Measurements from ENCODE around the gene ALPK1. TPM values are rescaled to one million over a fixed set of nuclear protein-coding genes. Genes with fewer than 3 reads are reported as not detected.
"Not testable (repeated sequence)": the region's sequence is repeated elsewhere in the genome, so short reads cannot be mapped to it uniquely, and the experiment has no call there.

ALPK1 gene
- total RNA-seq, 4 donors from 2014 or later = 12.1 to 23.7 (median 16.3) TPM

DNA sequence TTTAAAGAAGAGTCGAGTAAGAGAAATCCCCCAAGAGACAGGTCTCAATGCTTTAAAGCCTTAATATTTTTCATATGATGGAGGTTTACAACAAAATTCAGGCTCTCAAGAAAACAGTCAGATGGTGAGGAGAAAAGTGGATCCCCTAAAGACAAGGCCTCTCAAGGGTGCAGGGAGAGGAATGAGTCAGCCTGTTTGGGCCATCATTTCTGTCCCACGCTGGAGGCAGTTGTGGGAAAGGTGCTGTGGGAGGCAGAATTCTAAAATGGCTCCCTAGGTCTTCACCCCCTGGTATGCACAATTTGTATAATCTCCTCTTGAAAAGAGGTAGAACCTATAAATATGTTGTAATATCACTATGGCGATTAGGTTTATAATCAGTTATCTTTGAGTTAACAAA, 6.8 kb upstream of the ALPK1 start:
- Histone ChIP-seq H3K36me3 (no peaks in the 10 kb centered on the region), H3K27ac (no peak overlapping the region), H3K9me3 (no peaks in the 10 kb centered on the region), H3K4me1 (peaks cover 0 to 8% (median 0%) of the 10 kb centered on the region in 3 donors), H3K4me3 (no peak overlapping the region), H3K27me3 (no peaks in the 10 kb centered on the region)
- no peak for ATAC-seq
- 70 to 82% methylated on average over 2 to 3 of the region's 3 CpGs for WGBS, 2 donors (ENCODE audit: low coverage in 1 of 2)
- TF ChIP-seq EP300 (IDR thresholded peaks at IDR 0.05) (no peak), POLR2AphosphoS5 (IDR thresholded peaks at IDR 0.05) (no peak), POLR2A (IDR thresholded peaks at IDR 0.05) (no peak), CTCF (IDR thresholded peaks at IDR 0.05) (no peak)

- Histone ChIP-seq H3K27ac (no peak overlapping the region), H3K36me3 (peaks cover 0 to 20% of the 10 kb centered on the region in 2 donors), H3K27me3 (no peaks in the 10 kb centered on the region), H3K4me1 (peaks cover 0 to 21% (median 0%) of the 10 kb centered on the region in 3 donors), H3K9me3 (no peaks in the 10 kb centered on the region), H3K4me3 (no peak overlapping the region)
- ATAC-seq = no peak
- 72 to 87% methylated on average over 3 to 4 of the region's 4 CpGs for WGBS, 2 donors (ENCODE audit: low coverage in 1 of 2)
- TF ChIP-seq POLR2AphosphoS5 (IDR thresholded peaks at IDR 0.05) (no peak), POLR2A (IDR thresholded peaks at IDR 0.05) (no peak), CTCF (IDR thresholded peaks at IDR 0.05) (no peak), EP300 (IDR thresholded peaks at IDR 0.05) (no peak)
Measured at GRCh38 chr4:112299721-112300120, 2.6 kb downstream of the ALPK1 start.

DNA sequence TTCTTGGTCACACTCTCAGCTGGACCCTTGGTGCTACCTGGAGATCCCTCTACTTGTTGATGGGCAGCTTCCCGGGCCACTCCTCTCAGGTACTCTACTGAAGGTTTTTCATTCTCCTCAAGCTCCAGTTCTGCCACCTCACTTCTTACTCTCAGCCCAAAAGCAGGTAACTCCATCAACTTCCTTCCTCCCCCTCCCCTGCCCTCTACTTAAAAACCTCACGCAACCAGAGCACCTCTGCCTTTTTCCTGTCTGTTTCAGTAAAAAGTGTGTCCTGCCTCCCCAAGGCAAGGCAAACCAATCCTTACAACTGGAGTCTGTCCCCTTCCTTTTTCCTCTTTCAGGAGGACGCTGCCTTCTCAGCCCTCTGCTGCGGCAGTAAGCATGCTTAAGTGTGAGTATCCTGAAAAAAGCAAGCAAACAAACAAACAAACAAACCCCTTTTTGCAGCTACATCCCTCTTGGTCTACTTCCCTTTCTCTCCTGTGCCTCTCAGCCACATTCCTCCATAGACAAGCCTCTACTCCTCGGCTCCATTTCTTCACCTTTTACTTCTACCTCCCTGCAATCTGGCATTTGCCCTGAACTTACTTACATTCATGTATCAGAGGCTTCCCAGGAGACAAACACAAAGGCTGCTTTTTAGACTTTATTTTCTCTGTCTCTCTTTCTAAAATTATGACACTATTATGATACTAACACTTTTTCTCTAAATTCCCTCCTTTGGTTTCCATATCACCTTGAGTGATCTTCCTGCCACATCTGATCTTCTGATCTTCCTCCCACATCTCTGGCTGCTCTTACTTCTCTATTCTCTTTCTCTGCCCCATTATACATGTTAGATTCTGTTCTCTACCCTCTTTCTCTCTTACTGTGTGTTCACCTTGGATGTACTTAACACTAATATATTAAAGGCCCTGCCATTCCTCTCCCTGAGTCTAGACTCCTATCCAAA, 5.4 kb downstream of the ALPK1 start:
- 80 to 87% methylated on average over 5 of the region's 5 CpGs for WGBS, 2 donors (ENCODE audit: low coverage in 1 of 2)
- Histone ChIP-seq H3K4me3 (no peak overlapping the region), H3K9me3 (no peaks in the 10 kb centered on the region), H3K27me3 (no peaks in the 10 kb centered on the region), H3K4me1 (peaks cover 0 to 13% (median 0%) of the 10 kb centered on the region in 3 donors), H3K27ac (no peak overlapping the region), H3K36me3 (peaks cover 0 to 20% of the 10 kb centered on the region in 2 donors)
- TF ChIP-seq POLR2AphosphoS5 (IDR thresholded peaks at IDR 0.05) (no peak), EP300 (IDR thresholded peaks at IDR 0.05) (no peak), POLR2A (IDR thresholded peaks at IDR 0.05) (no peak)
- ATAC-seq = no peak

DNA sequence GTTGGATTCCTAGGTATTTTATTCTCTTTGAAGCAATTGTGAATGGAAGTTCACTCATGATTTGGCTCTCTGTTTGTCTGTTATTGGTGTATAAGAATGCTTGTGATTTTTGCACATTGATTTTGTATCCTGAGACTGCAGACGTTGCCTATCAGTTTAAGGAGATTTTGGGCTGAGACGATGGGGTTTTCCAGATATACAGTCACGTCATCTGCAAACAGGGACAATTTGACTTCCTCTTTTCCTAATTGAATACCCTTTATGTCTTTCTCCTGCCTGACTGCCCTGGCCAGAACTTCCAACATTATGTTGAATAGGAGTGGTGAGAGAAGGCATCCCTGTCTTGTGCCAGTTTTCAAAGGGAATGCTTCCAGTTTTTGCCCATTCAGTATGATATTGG, 8.3 kb downstream of the ALPK1 start:
- not testable (repeated sequence) for H3K27ac ChIP-seq, H3K4me3 ChIP-seq, ATAC-seq, H3K4me1 ChIP-seq, H3K9me3 ChIP-seq, H3K27me3 ChIP-seq
- 46% methylated on average over 3 of the region's 3 CpGs; no CpG with 5 or more reads in 1 of the 2 donors for WGBS, 2 donors (ENCODE audit: low coverage in 1 of 2)
- peaks cover 0 to 20% of the 10 kb centered on the region in 2 donors for H3K36me3 ChIP-seq

DNA sequence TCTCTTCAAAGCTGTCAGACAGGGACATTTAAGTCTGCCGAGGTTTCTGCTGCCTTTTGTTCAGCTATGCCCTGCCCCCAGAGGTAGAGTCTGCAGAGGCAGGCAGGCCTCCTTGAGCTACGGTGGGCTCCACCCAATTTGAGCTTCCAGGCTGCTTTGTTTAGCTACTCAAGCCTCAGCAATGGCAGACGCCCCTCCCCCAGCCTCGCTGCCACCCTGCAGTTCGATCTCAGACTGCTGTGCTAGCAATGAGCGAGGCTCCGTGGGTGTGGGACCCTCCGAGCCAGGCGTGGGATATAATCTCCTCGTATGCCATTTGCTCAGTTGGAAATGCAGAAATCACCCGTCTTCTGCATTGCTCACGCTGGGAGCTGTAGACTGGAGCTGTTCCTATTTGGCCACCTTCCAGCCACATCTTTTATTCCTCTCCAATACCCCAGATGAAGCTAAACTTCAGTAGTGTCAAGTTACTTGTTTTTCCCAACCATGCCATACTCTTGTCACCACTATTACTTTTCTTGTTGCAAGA, 12.2 kb downstream of the ALPK1 start:
- WGBS, 2 donors (ENCODE audit: low coverage in 1 of 2) = 13 to 14% methylated on average over 3 to 7 of the region's 12 CpGs
- H3K4me1 ChIP-seq, ATAC-seq, H3K36me3 ChIP-seq, H3K27ac ChIP-seq, H3K9me3 ChIP-seq, H3K27me3 ChIP-seq: not testable (repeated sequence)
- peak overlapping the region in 1 of 2 donors; percentile 23 for H3K4me3 ChIP-seq

DNA sequence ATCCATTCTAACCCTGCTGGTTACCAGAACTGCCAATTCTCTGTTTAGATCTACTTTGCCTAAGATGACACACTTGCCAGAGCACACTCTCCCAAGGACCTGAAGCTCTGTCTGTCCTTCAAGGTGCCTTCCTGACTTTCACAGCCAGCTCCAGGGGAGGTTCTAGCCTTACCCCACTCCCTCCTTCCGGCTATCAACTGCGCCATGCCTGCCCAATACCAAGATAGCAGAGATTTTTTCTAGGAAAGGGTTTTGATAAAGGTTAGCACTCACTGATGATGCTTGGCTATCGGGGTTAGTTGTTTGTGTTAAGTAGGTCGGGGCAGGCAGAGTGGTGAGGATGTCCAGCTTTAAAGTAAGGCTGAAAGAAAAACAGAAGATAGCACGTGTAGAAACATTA, 14.3 kb downstream of the ALPK1 start:
- no peaks in the 10 kb centered on the region for H3K9me3 ChIP-seq
- peaks cover 0 to 8% (median 4%) of the 10 kb centered on the region in 3 donors for H3K4me1 ChIP-seq
- 57 to 67% methylated on average over 1 to 2 of the region's 5 CpGs for WGBS, 2 donors (ENCODE audit: low coverage in 1 of 2)
- no peaks in the 10 kb centered on the region for H3K27me3 ChIP-seq
- TF ChIP-seq POLR2A (IDR thresholded peaks at IDR 0.05) = no peak
- no peak for TF ChIP-seq EP300 (IDR thresholded peaks at IDR 0.05)
- TF ChIP-seq POLR2AphosphoS5 (IDR thresholded peaks at IDR 0.05) = no peak
- TF ChIP-seq CTCF (IDR thresholded peaks at IDR 0.05) = no peak
- ATAC-seq = no peak
- no peak overlapping the region for H3K27ac ChIP-seq
- no peak overlapping the region for H3K4me3 ChIP-seq
- H3K36me3 ChIP-seq = no peaks in the 10 kb centered on the region
